GM12875 (cell line): ENCODE measurements around the gene CDC42BPG.

Experiments
- H3K4me3 ChIP-seq: one replicate; pipeline ENCODE4 v1.5.1; 2011; ENCODE audit warnings: low read depth, low read length, control low read depth
- CTCF ChIP-seq: IDR thresholded peaks from 2 replicates; pipeline ENCODE4 v1.5.1; 2011; ENCODE audit warnings: low read depth, mild to moderate bottlenecking, control low read depth, inconsistent platforms, low read length, moderate library complexity, borderline replicate concordance; ENCODE audit not compliant: insufficient read depth

Gene CDC42BPG

GRCh38 chr11:64884019-64884418, 39.6 kb upstream of the CDC42BPG start:
- TF ChIP-seq CTCF, result no peak
- no peak overlapping the region for H3K4me3 ChIP-seq

GRCh38 chr11:64883575-64883974, 39.1 kb upstream of the CDC42BPG start:
- H3K4me3 ChIP-seq, result no peak overlapping the region
- no peak for TF ChIP-seq CTCF

- H3K4me3 ChIP-seq, result no peak overlapping the region
- no peak for TF ChIP-seq CTCF
Observed at GRCh38 chr11:64882243-64882642, 37.8 kb upstream of the CDC42BPG start.

GRCh38 chr11:64881476-64881875, 37.0 kb upstream of the CDC42BPG start:
- TF ChIP-seq CTCF, result no peak
- H3K4me3 ChIP-seq, result no peak overlapping the region

GRCh38 chr11:64880240-64881001, 36.0 kb upstream of the CDC42BPG start:
- peak overlapping the region; percentile 14 for H3K4me3 ChIP-seq
- no peak for TF ChIP-seq CTCF

- peak overlapping the region; percentile 68 for H3K4me3 ChIP-seq
- no peak for TF ChIP-seq CTCF
Observed at GRCh38 chr11:64879244-64879900, 34.9 kb upstream of the CDC42BPG start.
